HepG2 (cell line): Measurements from ENCODE around the gene ZNF764. TPM values are rescaled to one million over a fixed set of nuclear protein-coding genes. Genes with fewer than 3 reads are reported as not detected.
A peak's percentile ranks its signal among the peaks of the same experiment; 100 is the strongest.
"Not testable (repeated sequence)": the region's sequence is repeated elsewhere in the genome, so short reads cannot be mapped to it uniquely, and the experiment has no call there.

Experiments
- CREM ChIP-seq, 2 experiments: sonication (generic) in 1 of 2; formaldehyde crosslinking in 1 of 2; IDR thresholded peaks; 2 replicates each; pipeline versions ENCODE4 v1.4.0 to v1.6.1; 2016 to 2020; ENCODE audit warnings: antibody characterized with exemption in 1 of 2, mild to moderate bottlenecking in 1 of 2, missing genetic modification reagents in 1 of 2
- JDP2 ChIP-seq: sonication (generic); formaldehyde crosslinking; IDR thresholded peaks from 2 replicates; pipeline ENCODE4 v1.8.1; 2022; ENCODE audit warnings: missing genetic modification reagents, borderline replicate concordance
- ZNF20 ChIP-seq: sonication (generic); formaldehyde crosslinking; IDR thresholded peaks from 2 replicates; pipeline ENCODE4 v1.4.0; 2020; ENCODE audit warnings: mild to moderate bottlenecking, moderate library complexity, missing genetic modification reagents
- ZNF709 ChIP-seq: sonication (generic); formaldehyde crosslinking; IDR thresholded peaks from 2 replicates; pipeline ENCODE4 v1.5.0; 2020; ENCODE audit warnings: mild to moderate bottlenecking, missing genetic modification reagents
- polyA plus RNA-seq, 8 experiments: library from polyadenylated mRNA; depleted of rRNA in 3 of 8; stranded (reverse) in 7 of 8; unstranded in 1 of 8; fragments of >200 nt; fragmentation: Illumina TruSeq in 4 of 8; extraction: Trizol in 4 of 8; gene quantifications; 2 replicates each; pipeline versions ENCODE4 v1.2.1 to v1.2.3, GENCODE V29; 2011 to 2016; ENCODE audit warnings: low read depth in 4 of 8, missing spikeins in 1 of 8, mixed read lengths in 1 of 8; ENCODE audit not compliant: insufficient read depth in 1 of 8
- total RNA-seq, 5 experiments: library from RNA; depleted of rRNA; stranded (reverse); fragments of >200 nt; fragmentation: Illumina TruSeq; extraction: Trizol; gene quantifications; 2 replicates each; pipeline ENCODE4 v1.2.3, GENCODE V29; 2016; ENCODE audit warnings: low read depth in 1 of 5
- TF ChIP-seq, protein P1 (sequence below), 2 experiments: fragments of 450-650 bp in 1 of 2; sonication (generic) in 1 of 2; formaldehyde crosslinking in 1 of 2; IDR thresholded peaks; 2 replicates each; pipeline versions ENCODE4 v1.6.1 to v1.8.0; 2016 to 2022; ENCODE audit warnings: antibody characterized with exemption in 1 of 2, mild to moderate bottlenecking in 1 of 2, missing genetic modification reagents in 1 of 2
- TF ChIP-seq, protein P2 (sequence below): sonication (generic); formaldehyde crosslinking; IDR thresholded peaks from 2 replicates; pipeline ENCODE4 v1.4.0; 2020; ENCODE audit warnings: missing genetic modification reagents, borderline replicate concordance
- TF ChIP-seq, protein P3 (sequence below): sonication (generic); IDR thresholded peaks from 2 replicates; pipeline ENCODE4 v1.6.1; 2016; ENCODE audit warnings: low read depth, borderline replicate concordance
- TF ChIP-seq, protein P4 (sequence below): sonication (generic); formaldehyde crosslinking; IDR thresholded peaks from 2 replicates; pipeline ENCODE4 v1.4.0; 2020; ENCODE audit warnings: missing genetic modification reagents

The ZNF764 gene
- total and polyA plus RNA-seq, 2 of the 13 experiments (the other 11 are each of a cell fraction or from before 2014, with no cell fraction given) = 4.1 to 9.1 TPM

DNA sequence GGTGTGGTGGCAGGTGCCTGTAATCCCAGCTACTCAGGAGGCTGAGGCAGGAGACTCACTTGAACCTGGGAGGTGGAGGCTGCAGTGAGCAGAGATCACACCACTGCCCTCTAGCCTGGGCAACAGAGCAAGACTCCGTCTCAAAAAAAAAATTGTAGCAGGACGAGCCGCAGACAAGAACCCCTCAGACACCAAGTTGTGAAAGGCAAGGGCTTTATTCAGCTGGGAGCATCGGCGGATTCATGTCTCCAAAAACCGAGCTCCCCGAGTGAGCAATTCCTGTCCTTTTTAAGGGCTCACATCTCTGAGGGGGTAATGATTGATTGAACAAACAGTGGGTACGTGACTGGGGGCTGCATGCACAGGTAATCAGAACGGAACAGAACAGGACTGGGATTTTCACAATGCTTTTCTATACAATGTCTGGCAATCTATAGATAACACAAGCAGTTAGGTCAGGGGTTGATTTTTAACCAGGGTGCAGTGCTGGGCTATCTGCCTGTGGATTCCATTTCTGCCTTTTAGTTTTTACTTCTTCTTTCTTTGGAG is 17.2 kb downstream of the ZNF764 start (continued):
- TF ChIP-seq, protein P1, sequence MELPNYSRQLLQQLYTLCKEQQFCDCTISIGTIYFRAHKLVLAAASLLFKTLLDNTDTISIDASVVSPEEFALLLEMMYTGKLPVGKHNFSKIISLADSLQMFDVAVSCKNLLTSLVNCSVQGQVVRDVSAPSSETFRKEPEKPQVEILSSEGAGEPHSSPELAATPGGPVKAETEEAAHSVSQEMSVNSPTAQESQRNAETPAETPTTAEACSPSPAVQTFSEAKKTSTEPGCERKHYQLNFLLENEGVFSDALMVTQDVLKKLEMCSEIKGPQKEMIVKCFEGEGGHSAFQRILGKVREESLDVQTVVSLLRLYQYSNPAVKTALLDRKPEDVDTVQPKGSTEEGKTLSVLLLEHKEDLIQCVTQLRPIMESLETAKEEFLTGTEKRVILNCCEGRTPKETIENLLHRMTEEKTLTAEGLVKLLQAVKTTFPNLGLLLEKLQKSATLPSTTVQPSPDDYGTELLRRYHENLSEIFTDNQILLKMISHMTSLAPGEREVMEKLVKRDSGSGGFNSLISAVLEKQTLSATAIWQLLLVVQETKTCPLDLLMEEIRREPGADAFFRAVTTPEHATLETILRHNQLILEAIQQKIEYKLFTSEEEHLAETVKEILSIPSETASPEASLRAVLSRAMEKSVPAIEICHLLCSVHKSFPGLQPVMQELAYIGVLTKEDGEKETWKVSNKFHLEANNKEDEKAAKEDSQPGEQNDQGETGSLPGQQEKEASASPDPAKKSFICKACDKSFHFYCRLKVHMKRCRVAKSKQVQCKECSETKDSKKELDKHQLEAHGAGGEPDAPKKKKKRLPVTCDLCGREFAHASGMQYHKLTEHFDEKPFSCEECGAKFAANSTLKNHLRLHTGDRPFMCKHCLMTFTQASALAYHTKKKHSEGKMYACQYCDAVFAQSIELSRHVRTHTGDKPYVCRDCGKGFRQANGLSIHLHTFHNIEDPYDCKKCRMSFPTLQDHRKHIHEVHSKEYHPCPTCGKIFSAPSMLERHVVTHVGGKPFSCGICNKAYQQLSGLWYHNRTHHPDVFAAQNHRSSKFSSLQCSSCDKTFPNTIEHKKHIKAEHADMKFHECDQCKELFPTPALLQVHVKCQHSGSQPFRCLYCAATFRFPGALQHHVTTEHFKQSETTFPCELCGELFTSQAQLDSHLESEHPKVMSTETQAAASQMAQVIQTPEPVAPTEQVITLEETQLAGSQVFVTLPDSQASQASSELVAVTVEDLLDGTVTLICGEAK (IDR thresholded peaks at IDR 0.05) = not testable (repeated sequence)
- TF ChIP-seq, protein P1 (CRISPR knock-in tag; IDR thresholded peaks at IDR 0.05) = peak; percentile 73; the same call in 1 of the 2 replicates
- TF ChIP-seq, protein P2, sequence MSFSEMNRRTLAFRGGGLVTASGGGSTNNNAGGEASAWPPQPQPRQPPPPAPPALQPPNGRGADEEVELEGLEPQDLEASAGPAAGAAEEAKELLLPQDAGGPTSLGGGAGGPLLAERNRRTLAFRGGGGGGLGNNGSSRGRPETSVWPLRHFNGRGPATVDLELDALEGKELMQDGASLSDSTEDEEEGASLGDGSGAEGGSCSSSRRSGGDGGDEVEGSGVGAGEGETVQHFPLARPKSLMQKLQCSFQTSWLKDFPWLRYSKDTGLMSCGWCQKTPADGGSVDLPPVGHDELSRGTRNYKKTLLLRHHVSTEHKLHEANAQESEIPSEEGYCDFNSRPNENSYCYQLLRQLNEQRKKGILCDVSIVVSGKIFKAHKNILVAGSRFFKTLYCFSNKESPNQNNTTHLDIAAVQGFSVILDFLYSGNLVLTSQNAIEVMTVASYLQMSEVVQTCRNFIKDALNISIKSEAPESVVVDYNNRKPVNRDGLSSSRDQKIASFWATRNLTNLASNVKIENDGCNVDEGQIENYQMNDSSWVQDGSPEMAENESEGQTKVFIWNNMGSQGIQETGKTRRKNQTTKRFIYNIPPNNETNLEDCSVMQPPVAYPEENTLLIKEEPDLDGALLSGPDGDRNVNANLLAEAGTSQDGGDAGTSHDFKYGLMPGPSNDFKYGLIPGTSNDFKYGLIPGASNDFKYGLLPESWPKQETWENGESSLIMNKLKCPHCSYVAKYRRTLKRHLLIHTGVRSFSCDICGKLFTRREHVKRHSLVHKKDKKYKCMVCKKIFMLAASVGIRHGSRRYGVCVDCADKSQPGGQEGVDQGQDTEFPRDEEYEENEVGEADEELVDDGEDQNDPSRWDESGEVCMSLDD (CRISPR knock-in tag) = peak; percentile 16; the same call in 1 of the 2 replicates
- TF ChIP-seq CREM (IDR thresholded peaks at IDR 0.05) (peak; percentile 72), JDP2 (CRISPR knock-in tag) (peak; percentile 38; the same call in 1 of the 2 replicates), ZNF20 (CRISPR knock-in tag) (0 out of 2 replicates have a peak, but pooled peaks have one; percentile 35), ZNF709 (CRISPR knock-in tag) (peak; percentile 21; the same call in 1 of the 2 replicates)
- not testable (repeated sequence) for TF ChIP-seq CREM (CRISPR knock-in tag; IDR thresholded peaks at IDR 0.05)
- TF ChIP-seq, protein P3, sequence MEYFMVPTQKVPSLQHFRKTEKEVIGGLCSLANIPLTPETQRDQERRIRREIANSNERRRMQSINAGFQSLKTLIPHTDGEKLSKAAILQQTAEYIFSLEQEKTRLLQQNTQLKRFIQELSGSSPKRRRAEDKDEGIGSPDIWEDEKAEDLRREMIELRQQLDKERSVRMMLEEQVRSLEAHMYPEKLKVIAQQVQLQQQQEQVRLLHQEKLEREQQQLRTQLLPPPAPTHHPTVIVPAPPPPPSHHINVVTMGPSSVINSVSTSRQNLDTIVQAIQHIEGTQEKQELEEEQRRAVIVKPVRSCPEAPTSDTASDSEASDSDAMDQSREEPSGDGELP = peak; percentile 52; the same call in 1 of the 2 replicates
- TF ChIP-seq, protein P4, sequence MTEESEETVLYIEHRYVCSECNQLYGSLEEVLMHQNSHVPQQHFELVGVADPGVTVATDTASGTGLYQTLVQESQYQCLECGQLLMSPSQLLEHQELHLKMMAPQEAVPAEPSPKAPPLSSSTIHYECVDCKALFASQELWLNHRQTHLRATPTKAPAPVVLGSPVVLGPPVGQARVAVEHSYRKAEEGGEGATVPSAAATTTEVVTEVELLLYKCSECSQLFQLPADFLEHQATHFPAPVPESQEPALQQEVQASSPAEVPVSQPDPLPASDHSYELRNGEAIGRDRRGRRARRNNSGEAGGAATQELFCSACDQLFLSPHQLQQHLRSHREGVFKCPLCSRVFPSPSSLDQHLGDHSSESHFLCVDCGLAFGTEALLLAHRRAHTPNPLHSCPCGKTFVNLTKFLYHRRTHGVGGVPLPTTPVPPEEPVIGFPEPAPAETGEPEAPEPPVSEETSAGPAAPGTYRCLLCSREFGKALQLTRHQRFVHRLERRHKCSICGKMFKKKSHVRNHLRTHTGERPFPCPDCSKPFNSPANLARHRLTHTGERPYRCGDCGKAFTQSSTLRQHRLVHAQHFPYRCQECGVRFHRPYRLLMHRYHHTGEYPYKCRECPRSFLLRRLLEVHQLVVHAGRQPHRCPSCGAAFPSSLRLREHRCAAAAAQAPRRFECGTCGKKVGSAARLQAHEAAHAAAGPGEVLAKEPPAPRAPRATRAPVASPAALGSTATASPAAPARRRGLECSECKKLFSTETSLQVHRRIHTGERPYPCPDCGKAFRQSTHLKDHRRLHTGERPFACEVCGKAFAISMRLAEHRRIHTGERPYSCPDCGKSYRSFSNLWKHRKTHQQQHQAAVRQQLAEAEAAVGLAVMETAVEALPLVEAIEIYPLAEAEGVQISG (CRISPR knock-in tag) = peak; percentile 59; the same call in 1 of the 2 replicates
